ENCODE measurements around the gene IL1RAPL1. TPM values are rescaled to one million over a fixed set of nuclear protein-coding genes. Genes with fewer than 3 reads are reported as not detected.
A peak's percentile ranks its signal among the peaks of the same experiment; 100 is the strongest.

IL1RAPL1 gene
- total RNA-seq, 1 donor from 2014 or later = not detected

GRCh38 chrX:29196501-29196900, 609.3 kb downstream of the IL1RAPL1 start:
- Histone ChIP-seq H3K36me3 (ENCODE audit: control insufficient read depth, insufficient read depth, low read length) (no peaks in the 10 kb centered on the region), H3K4me3 (ENCODE audit: low read depth, low read length) (no peak overlapping the region), H3K27me3 (ENCODE audit: control insufficient read depth, insufficient read depth, low read length) (no peaks in the 10 kb centered on the region)
- DNase-seq (ENCODE audit: low read depth) (no peak), FAIRE-seq (no peak)
- TF ChIP-seq CTCF (IDR thresholded peaks at IDR 0.05; ENCODE audit: insufficient read depth, low read length, severe bottlenecking) = no peak

- no peak overlapping the region for H3K4me3 ChIP-seq (ENCODE audit: low read depth, low read length)
- H3K36me3 ChIP-seq (ENCODE audit: control insufficient read depth, insufficient read depth, low read length) = no peaks in the 10 kb centered on the region
- no peak for TF ChIP-seq CTCF (IDR thresholded peaks at IDR 0.05; ENCODE audit: insufficient read depth, low read length, severe bottlenecking)
- no peaks in the 10 kb centered on the region for H3K27me3 ChIP-seq (ENCODE audit: control insufficient read depth, insufficient read depth, low read length)
- FAIRE-seq (no peak), DNase-seq (ENCODE audit: low read depth) (peak; percentile 17)
Observed at GRCh38 chrX:29215251-29215650, 628.0 kb downstream of the IL1RAPL1 start.

- DNase-seq (ENCODE audit: low read depth) (no peak), FAIRE-seq (no peak)
- H3K4me3 ChIP-seq (ENCODE audit: low read depth, low read length) = no peak overlapping the region
- no peaks in the 10 kb centered on the region for H3K36me3 ChIP-seq (ENCODE audit: control insufficient read depth, insufficient read depth, low read length)
- H3K27me3 ChIP-seq (ENCODE audit: control insufficient read depth, insufficient read depth, low read length) = no peaks in the 10 kb centered on the region
- TF ChIP-seq CTCF (IDR thresholded peaks at IDR 0.05; ENCODE audit: insufficient read depth, low read length, severe bottlenecking) = no peak
Observed at GRCh38 chrX:29225670-29226069, 638.4 kb downstream of the IL1RAPL1 start.

GRCh38 chrX:29229802-29230201, 642.6 kb downstream of the IL1RAPL1 start:
- TF ChIP-seq CTCF (IDR thresholded peaks at IDR 0.05; ENCODE audit: insufficient read depth, low read length, severe bottlenecking) = no peak
- FAIRE-seq (no peak), DNase-seq (ENCODE audit: low read depth) (peak; percentile 0)
- Histone ChIP-seq H3K36me3 (ENCODE audit: control insufficient read depth, insufficient read depth, low read length) (no peaks in the 10 kb centered on the region), H3K27me3 (ENCODE audit: control insufficient read depth, insufficient read depth, low read length) (no peaks in the 10 kb centered on the region), H3K4me3 (ENCODE audit: low read depth, low read length) (no peak overlapping the region)

GRCh38 chrX:29231800-29232199, 644.6 kb downstream of the IL1RAPL1 start:
- TF ChIP-seq CTCF (IDR thresholded peaks at IDR 0.05; ENCODE audit: insufficient read depth, low read length, severe bottlenecking) = no peak
- Histone ChIP-seq H3K36me3 (ENCODE audit: control insufficient read depth, insufficient read depth, low read length) (no peaks in the 10 kb centered on the region), H3K27me3 (ENCODE audit: control insufficient read depth, insufficient read depth, low read length) (no peaks in the 10 kb centered on the region), H3K4me3 (ENCODE audit: low read depth, low read length) (no peak overlapping the region)
- FAIRE-seq (no peak), DNase-seq (ENCODE audit: low read depth) (peak; percentile 2)

- DNase-seq (ENCODE audit: low read depth) = no peak
- Histone ChIP-seq H3K27me3 (ENCODE audit: control insufficient read depth, insufficient read depth, low read length) (no peaks in the 10 kb centered on the region), H3K36me3 (ENCODE audit: control insufficient read depth, insufficient read depth, low read length) (no peaks in the 10 kb centered on the region), H3K4me3 (ENCODE audit: low read depth, low read length) (no peak overlapping the region)
- TF ChIP-seq CTCF (IDR thresholded peaks at IDR 0.05; ENCODE audit: insufficient read depth, low read length, severe bottlenecking) = no peak
- no peak for FAIRE-seq
Observed at GRCh38 chrX:29233592-29234183, 646.4 kb downstream of the IL1RAPL1 start.

Measured in bronchial epithelial cell (primary cell).